ENCODE measurements around the gene PLA2G15.

PLA2G15 gene

DNA sequence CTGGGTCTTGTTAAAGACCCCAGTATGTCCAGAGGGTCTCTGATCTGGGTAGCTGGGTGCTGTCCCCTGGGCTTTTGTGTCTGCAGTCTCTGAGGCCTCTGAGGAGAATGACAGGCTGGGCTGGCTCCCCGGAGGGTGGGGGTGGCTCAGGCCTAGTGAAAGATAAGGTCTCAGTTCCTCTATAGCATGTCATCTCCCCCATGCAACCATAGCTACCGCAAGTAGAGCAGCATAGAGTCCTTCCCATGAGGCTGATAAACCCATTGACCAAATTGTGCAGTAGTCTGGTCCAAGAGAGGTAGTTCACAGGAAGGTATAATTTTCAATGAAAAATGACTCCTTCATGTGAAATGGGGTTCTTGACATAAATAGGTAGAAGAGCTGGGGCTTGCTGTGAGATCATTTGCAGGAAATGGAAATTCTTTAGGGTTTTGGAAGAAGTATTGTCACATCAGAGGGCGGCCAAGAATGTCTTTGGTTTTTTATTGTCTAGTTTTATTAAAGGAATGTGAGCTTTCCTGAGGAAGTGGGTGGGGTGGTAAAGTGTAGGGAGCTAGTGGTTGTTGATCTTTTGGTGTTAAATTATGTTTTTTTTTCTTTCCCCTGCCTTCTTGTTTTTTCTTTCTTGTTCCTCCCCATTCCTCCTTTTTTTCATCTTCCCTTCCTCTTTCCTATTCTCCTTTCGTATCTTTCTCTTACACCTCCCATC is 44.6 kb downstream of the PLA2G15 start:
- Histone ChIP-seq H3K4me3 (replicated peaks; ENCODE audit: insufficient read depth, low read length) (no peak overlapping the region), H3K27ac (replicated peaks) (peak overlapping the region; percentile 9; the same call in 1 of the 2 replicates), H3K27me3 (ENCODE audit: insufficient read depth, poor library complexity, severe bottlenecking) (no peaks in the 10 kb centered on the region)
- TF ChIP-seq SPI1 (IDR thresholded peaks at IDR 0.05; ENCODE audit: borderline replicate concordance, low read depth) (no peak), POLR2AphosphoS5 (IDR thresholded peaks at IDR 0.05; ENCODE audit: low read depth) (no peak), GABPA (IDR thresholded peaks at IDR 0.05; ENCODE audit: low read depth) (no peak)
- TF ChIP-seq, protein P1, sequence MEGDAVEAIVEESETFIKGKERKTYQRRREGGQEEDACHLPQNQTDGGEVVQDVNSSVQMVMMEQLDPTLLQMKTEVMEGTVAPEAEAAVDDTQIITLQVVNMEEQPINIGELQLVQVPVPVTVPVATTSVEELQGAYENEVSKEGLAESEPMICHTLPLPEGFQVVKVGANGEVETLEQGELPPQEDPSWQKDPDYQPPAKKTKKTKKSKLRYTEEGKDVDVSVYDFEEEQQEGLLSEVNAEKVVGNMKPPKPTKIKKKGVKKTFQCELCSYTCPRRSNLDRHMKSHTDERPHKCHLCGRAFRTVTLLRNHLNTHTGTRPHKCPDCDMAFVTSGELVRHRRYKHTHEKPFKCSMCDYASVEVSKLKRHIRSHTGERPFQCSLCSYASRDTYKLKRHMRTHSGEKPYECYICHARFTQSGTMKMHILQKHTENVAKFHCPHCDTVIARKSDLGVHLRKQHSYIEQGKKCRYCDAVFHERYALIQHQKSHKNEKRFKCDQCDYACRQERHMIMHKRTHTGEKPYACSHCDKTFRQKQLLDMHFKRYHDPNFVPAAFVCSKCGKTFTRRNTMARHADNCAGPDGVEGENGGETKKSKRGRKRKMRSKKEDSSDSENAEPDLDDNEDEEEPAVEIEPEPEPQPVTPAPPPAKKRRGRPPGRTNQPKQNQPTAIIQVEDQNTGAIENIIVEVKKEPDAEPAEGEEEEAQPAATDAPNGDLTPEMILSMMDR (IDR thresholded peaks at IDR 0.05; ENCODE audit: insufficient read depth, low read length) = no peak
- TF ChIP-seq, protein P2, sequence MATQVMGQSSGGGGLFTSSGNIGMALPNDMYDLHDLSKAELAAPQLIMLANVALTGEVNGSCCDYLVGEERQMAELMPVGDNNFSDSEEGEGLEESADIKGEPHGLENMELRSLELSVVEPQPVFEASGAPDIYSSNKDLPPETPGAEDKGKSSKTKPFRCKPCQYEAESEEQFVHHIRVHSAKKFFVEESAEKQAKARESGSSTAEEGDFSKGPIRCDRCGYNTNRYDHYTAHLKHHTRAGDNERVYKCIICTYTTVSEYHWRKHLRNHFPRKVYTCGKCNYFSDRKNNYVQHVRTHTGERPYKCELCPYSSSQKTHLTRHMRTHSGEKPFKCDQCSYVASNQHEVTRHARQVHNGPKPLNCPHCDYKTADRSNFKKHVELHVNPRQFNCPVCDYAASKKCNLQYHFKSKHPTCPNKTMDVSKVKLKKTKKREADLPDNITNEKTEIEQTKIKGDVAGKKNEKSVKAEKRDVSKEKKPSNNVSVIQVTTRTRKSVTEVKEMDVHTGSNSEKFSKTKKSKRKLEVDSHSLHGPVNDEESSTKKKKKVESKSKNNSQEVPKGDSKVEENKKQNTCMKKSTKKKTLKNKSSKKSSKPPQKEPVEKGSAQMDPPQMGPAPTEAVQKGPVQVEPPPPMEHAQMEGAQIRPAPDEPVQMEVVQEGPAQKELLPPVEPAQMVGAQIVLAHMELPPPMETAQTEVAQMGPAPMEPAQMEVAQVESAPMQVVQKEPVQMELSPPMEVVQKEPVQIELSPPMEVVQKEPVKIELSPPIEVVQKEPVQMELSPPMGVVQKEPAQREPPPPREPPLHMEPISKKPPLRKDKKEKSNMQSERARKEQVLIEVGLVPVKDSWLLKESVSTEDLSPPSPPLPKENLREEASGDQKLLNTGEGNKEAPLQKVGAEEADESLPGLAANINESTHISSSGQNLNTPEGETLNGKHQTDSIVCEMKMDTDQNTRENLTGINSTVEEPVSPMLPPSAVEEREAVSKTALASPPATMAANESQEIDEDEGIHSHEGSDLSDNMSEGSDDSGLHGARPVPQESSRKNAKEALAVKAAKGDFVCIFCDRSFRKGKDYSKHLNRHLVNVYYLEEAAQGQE (IDR thresholded peaks at IDR 0.05; ENCODE audit: insufficient replicate concordance, low read depth) = no peak
- peak in 1 of 2 experiments; percentile 58 for DNase-seq (ENCODE audit: low read depth in 1 of 2, low spot score in 1 of 2)

DNA sequence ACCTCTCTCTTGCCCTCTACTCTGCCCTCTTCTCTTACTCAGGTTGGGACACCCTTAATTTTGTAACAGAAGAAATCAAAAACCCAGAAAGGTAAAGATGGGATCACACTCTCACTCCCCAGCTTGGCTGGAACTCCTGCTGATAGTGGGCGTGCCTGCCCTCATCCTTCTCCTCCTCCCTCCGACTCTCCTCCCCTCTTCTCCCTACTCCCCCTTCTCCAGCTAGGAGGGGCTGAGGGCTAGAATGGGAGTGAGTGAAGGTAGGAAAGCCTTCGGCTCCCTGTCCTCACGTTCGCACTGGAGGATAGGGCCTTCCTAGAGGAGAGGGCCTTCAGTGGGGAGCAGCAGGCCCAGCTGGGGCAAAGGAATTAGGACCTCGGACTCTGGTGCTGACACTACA is 45.3 kb downstream of the PLA2G15 start:
- H3K4me3 ChIP-seq (replicated peaks; ENCODE audit: insufficient read depth, low read length) = no peak overlapping the region

DNA sequence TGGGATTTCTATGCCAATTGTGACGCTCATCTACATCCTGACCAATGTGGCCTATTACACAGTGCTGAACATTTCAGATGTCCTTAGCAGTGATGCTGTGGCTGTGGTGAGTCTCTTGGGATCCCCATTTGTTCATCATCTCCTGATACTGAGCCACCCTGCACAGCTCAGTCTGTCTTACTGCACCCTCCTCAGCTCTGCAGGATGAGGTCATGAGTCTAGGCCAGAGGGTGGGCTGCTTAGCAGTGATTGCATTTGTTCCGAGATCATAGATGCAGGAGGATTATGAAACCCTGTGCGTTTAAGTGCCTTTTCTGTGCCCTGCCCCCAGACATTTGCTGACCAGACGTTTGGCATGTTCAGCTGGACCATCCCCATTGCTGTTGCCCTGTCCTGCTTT is 46.1 kb downstream of the PLA2G15 start:
- no peaks in the 10 kb centered on the region for H3K27me3 ChIP-seq (ENCODE audit: insufficient read depth, poor library complexity, severe bottlenecking)
- TF ChIP-seq GABPA (IDR thresholded peaks at IDR 0.05; ENCODE audit: low read depth) (no peak), SPI1 (IDR thresholded peaks at IDR 0.05; ENCODE audit: borderline replicate concordance, low read depth) (no peak), POLR2AphosphoS5 (IDR thresholded peaks at IDR 0.05; ENCODE audit: low read depth) (no peak)
- TF ChIP-seq, protein P2 (IDR thresholded peaks at IDR 0.05; ENCODE audit: insufficient replicate concordance, low read depth) = no peak
- TF ChIP-seq, protein P1 (IDR thresholded peaks at IDR 0.05; ENCODE audit: insufficient read depth, low read length) = no peak
- no peak overlapping the region for H3K27ac ChIP-seq (replicated peaks)
- H3K4me3 ChIP-seq (replicated peaks; ENCODE audit: insufficient read depth, low read length) = no peak overlapping the region
- DNase-seq (ENCODE audit: low read depth in 1 of 2, low spot score in 1 of 2) = no peak

More for the DNA sequence above, 45.3 kb downstream of the PLA2G15 start:
- Histone ChIP-seq H3K27me3 (ENCODE audit: insufficient read depth, poor library complexity, severe bottlenecking) (no peaks in the 10 kb centered on the region), H3K27ac (replicated peaks) (no peak overlapping the region)
- TF ChIP-seq, protein P1 (IDR thresholded peaks at IDR 0.05; ENCODE audit: insufficient read depth, low read length) = no peak
- TF ChIP-seq SPI1 (IDR thresholded peaks at IDR 0.05; ENCODE audit: borderline replicate concordance, low read depth) = no peak
- DNase-seq (ENCODE audit: low read depth in 1 of 2, low spot score in 1 of 2) = no peak

DNA sequence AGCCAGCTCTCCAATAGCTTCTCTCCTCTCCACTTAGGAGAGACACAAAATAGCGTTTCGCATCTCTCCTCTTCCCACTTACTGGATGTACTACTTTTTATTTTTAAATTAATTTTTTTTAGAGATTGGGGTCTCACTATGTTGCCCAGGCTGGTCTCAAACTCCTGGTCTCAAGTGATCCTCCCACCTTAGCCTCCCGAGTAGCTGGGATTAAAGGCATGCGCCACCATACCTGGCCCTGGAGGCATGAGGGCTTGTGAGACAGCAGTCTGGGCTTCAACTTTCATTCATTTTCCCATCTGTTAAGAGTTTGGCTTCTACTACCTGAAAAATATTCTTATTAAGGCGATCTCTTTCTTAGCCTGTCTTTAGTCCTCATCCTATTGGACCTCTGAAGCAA is 47.3 kb downstream of the PLA2G15 start:
- no peak for DNase-seq (ENCODE audit: low read depth in 1 of 2, low spot score in 1 of 2)
- H3K27ac ChIP-seq (replicated peaks) = no peak overlapping the region
- TF ChIP-seq, protein P1 (IDR thresholded peaks at IDR 0.05; ENCODE audit: insufficient read depth, low read length) = no peak
- TF ChIP-seq, protein P2 (IDR thresholded peaks at IDR 0.05; ENCODE audit: insufficient replicate concordance, low read depth) = no peak
- TF ChIP-seq POLR2AphosphoS5 (IDR thresholded peaks at IDR 0.05; ENCODE audit: low read depth) (no peak), SPI1 (IDR thresholded peaks at IDR 0.05; ENCODE audit: borderline replicate concordance, low read depth) (no peak), GABPA (IDR thresholded peaks at IDR 0.05; ENCODE audit: low read depth) (no peak)

More for the DNA sequence above, 47.3 kb downstream of the PLA2G15 start:
- no peaks in the 10 kb centered on the region for H3K27me3 ChIP-seq (ENCODE audit: insufficient read depth, poor library complexity, severe bottlenecking)
- H3K4me3 ChIP-seq (replicated peaks; ENCODE audit: insufficient read depth, low read length) = no peak overlapping the region
